Parathyroid adenoma (tissue), 2 donors: ENCODE data around the gene SSTR4.

Experiments used
- H2AFZ ChIP-seq: fragments of 300-600 bp; sonication (generic); one replicate; pipeline ENCODE4 v1.7.0; 2017; ENCODE audit warnings: antibody characterized with exemption, mild to moderate bottlenecking
- H3K27ac ChIP-seq: fragments of 300-600 bp; sonication (generic); one replicate; pipeline ENCODE4 v1.7.0; 2017
- H3K27me3 ChIP-seq: fragments of 300-600 bp; sonication (generic); one replicate; pipeline ENCODE4 v1.7.0; 2017; ENCODE audit warnings: low read length; ENCODE audit not compliant: control insufficient read depth, insufficient read depth
- H3K36me3 ChIP-seq: fragments of 300-600 bp; sonication (generic); one replicate; pipeline ENCODE4 v1.7.0; 2017; ENCODE audit warnings: low read length; ENCODE audit not compliant: control insufficient read depth, insufficient read depth
- H3K4me1 ChIP-seq: fragments of 300-600 bp; sonication (generic); one replicate; pipeline ENCODE4 v1.7.0; 2017; ENCODE audit warnings: control low read depth
- H3K4me2 ChIP-seq: fragments of 300-600 bp; sonication (generic); one replicate; pipeline ENCODE4 v1.7.0; 2017; ENCODE audit warnings: low read length
- H3K4me3 ChIP-seq: fragments of 300-600 bp; sonication (generic); one replicate; pipeline ENCODE4 v1.7.0; 2017; ENCODE audit warnings: low read depth, low read length
- H3K79me2 ChIP-seq: fragments of 300-600 bp; sonication (generic); one replicate; pipeline ENCODE4 v1.7.0; 2017; ENCODE audit warnings: control low read depth
- H3K9ac ChIP-seq: fragments of 300-600 bp; sonication (generic); one replicate; pipeline ENCODE4 v1.7.0; 2017; ENCODE audit warnings: mild to moderate bottlenecking
- H3K9me3 ChIP-seq: fragments of 300-600 bp; sonication (generic); one replicate; pipeline ENCODE4 v1.7.0; 2017; ENCODE audit warnings: low read length; ENCODE audit not compliant: control insufficient read depth
- CTCF ChIP-seq: fragments of 300-600 bp; sonication (generic); IDR thresholded peaks from one replicate; pipeline ENCODE4 v1.7.0; 2017; ENCODE audit warnings: antibody characterized with exemption, mild to moderate bottlenecking
- donor health status: primary hyperparathyroidism.

SSTR4 gene

GRCh38 chr20:23018432-23018831 is 16.7 kb upstream of the SSTR4 start:
- H3K27ac ChIP-seq = no peak overlapping the region
- no peaks in the 10 kb centered on the region for H3K9me3 ChIP-seq
- no peak overlapping the region for H3K9ac ChIP-seq
- no peak overlapping the region for H3K4me3 ChIP-seq
- no peak for TF ChIP-seq CTCF
- no peaks in the 10 kb centered on the region for H3K79me2 ChIP-seq
- H3K4me2 ChIP-seq = no peak overlapping the region
- H3K27me3 ChIP-seq = no peaks in the 10 kb centered on the region
- no peak overlapping the region for H2AFZ ChIP-seq
- H3K36me3 ChIP-seq = no peaks in the 10 kb centered on the region
- H3K4me1 ChIP-seq = no peaks in the 10 kb centered on the region

DNA sequence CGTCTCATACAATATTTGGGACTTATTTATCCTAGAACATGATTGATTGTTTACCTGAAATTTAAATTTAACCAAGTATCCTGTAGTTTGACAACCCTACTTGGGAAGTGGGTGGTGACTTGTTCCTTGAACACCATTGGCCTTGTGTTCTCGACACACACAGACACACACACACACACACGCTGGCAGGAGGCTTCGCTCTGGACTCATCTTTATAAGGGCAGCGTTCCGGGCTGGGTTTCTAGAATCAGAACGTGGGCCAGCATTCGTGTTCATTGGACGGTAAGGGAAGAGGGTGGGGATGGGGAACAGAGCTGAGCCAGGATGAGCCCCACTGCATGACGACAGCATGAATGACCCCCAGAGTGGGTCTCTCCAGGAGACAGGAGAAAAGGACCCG is 16.2 kb upstream of the SSTR4 start:
- Histone ChIP-seq H2AFZ (no peak overlapping the region), H3K36me3 (no peaks in the 10 kb centered on the region), H3K79me2 (no peaks in the 10 kb centered on the region), H3K27me3 (no peaks in the 10 kb centered on the region), H3K4me2 (no peak overlapping the region), H3K4me3 (no peak overlapping the region), H3K9me3 (no peaks in the 10 kb centered on the region), H3K4me1 (no peaks in the 10 kb centered on the region), H3K9ac (no peak overlapping the region), H3K27ac (no peak overlapping the region)
- no peak for TF ChIP-seq CTCF

GRCh38 chr20:23019403-23019802 is 15.7 kb upstream of the SSTR4 start:
- Histone ChIP-seq H3K9ac (no peak overlapping the region), H3K4me2 (no peak overlapping the region), H3K4me3 (no peak overlapping the region), H3K4me1 (no peaks in the 10 kb centered on the region), H3K36me3 (no peaks in the 10 kb centered on the region), H2AFZ (no peak overlapping the region), H3K27me3 (no peaks in the 10 kb centered on the region), H3K9me3 (no peaks in the 10 kb centered on the region), H3K27ac (no peak overlapping the region), H3K79me2 (no peaks in the 10 kb centered on the region)
- TF ChIP-seq CTCF = no peak

GRCh38 chr20:23020230-23021018 is 14.7 kb upstream of the SSTR4 start:
- Histone ChIP-seq H3K9me3 (no peaks in the 10 kb centered on the region), H3K4me3 (no peak overlapping the region), H3K27ac (no peak overlapping the region), H3K9ac (no peak overlapping the region), H3K27me3 (no peaks in the 10 kb centered on the region), H3K4me2 (no peak overlapping the region), H3K79me2 (no peaks in the 10 kb centered on the region), H2AFZ (no peak overlapping the region), H3K4me1 (no peaks in the 10 kb centered on the region), H3K36me3 (no peaks in the 10 kb centered on the region)
- TF ChIP-seq CTCF = no peak

- Histone ChIP-seq H3K36me3 (no peaks in the 10 kb centered on the region), H3K79me2 (no peaks in the 10 kb centered on the region), H3K27ac (no peak overlapping the region), H2AFZ (no peak overlapping the region), H3K4me1 (no peaks in the 10 kb centered on the region), H3K4me3 (no peak overlapping the region), H3K9me3 (no peaks in the 10 kb centered on the region), H3K4me2 (no peak overlapping the region), H3K27me3 (no peaks in the 10 kb centered on the region), H3K9ac (no peak overlapping the region)
- no peak for TF ChIP-seq CTCF
Observed at GRCh38 chr20:23021541-23021940, 13.6 kb upstream of the SSTR4 start.
